ENCODE measurements around the gene CTSK.
"Not testable (repeated sequence)": the region's sequence is repeated elsewhere in the genome, so short reads cannot be mapped to it uniquely, and the experiment has no call there.

Gene CTSK

DNA sequence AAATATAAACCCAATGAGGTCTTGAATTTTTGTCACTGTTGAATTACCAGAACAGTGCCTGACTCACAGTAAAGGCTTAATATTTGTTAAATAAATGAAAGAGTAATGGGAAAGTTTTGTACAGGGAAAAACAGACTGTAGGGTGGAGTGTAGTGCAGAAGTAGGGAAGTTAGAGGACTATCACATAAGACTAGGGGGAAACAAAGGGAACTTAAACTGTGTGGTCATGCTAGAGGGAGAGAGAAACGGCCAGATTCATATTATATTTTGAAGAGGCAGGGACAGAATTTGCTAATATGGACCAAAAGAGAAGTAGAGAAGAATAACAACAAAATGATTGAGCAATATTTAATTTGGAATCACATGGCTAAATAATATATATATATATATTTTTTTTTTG is 14.8 kb downstream of the CTSK start:
- H3K4me3 ChIP-seq = no peak overlapping the region
- no peaks in the 10 kb centered on the region for H3K27me3 ChIP-seq (ENCODE audit: low read depth)
- H3K36me3 ChIP-seq (replicated peaks) = no peaks in the 10 kb centered on the region
- in situ Hi-C loops (cut with MboI; ENCODE audit: low sequenced_read_pairs) = no loop called here
- no peak for DNase-seq (ENCODE audit: low spot score in 2 of 2)
- H3K4me1 ChIP-seq = no peaks in the 10 kb centered on the region
- no peaks in the 10 kb centered on the region for H3K9me3 ChIP-seq

DNA sequence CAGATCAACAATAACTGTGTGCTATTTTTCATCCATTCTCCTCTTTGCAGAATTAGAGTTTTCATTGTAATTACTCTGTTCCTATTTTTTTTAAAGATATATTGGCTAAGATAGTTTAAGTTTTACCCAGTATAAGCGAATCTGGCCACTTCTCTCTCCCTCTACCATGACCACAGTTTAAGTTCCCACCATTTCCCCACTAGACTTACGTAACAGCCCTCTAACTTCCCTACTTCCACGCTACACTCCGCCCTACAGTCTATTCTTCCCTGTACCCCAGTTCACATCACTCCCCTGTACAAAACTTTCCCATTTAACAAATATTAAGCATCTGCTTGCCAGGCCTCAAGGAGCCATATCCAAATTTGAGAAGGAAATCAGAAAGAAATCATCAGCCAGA is 16.5 kb downstream of the CTSK start:
- Histone ChIP-seq H3K4me1 (no peaks in the 10 kb centered on the region), H3K27me3 (ENCODE audit: low read depth) (no peaks in the 10 kb centered on the region), H3K9me3 (no peaks in the 10 kb centered on the region), H3K4me3 (no peak overlapping the region), H3K36me3 (replicated peaks) (no peaks in the 10 kb centered on the region)
- in situ Hi-C loops (cut with MboI; ENCODE audit: low sequenced_read_pairs) = no loop called here
- no peak for DNase-seq (ENCODE audit: low spot score in 2 of 2)

DNA sequence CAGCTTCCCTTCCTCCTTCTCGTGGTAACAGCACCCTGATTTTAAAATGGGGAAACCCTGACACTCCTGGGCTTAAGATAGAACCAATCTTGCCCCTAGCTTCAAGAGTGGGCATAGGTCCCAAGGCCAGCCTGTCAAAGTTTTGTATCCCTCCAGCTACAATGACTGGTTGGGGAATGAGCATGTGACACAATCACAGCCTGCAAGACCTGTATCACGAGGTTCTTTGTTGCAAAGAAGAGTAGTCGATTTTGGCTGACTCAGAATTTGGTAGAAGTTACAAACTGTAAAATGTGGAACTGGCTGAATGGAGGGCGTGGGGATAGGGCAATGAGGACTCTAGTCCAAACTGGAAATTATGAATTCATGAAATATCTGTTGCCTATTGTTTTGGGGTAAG is 18.7 kb downstream of the CTSK start:
- Histone ChIP-seq H3K4me1 (no peaks in the 10 kb centered on the region), H3K4me3 (no peak overlapping the region), H3K36me3 (replicated peaks) (no peaks in the 10 kb centered on the region), H3K9me3 (no peaks in the 10 kb centered on the region), H3K27me3 (ENCODE audit: low read depth) (no peaks in the 10 kb centered on the region)
- in situ Hi-C loops (cut with MboI; ENCODE audit: low sequenced_read_pairs) = no loop called here
- DNase-seq (ENCODE audit: low spot score in 2 of 2) = no peak

DNA sequence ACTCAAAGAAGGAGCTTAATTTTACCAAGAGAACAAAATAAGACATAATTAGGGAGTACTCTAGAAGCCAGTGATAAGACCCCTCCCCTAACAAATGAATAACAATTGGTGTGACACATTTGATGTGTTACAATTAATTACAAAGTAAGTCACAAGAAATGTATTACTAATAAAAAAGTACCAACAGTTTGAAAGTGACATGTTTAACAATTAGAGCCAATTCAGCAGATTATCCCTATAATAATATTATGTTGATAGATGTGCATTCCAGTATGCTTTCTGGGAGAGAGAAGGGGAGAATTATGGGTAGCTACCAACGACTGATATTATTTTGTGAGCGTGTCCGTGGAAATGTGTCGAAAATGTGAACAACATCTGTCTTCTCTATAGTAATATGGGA is 19.1 kb downstream of the CTSK start:
- Histone ChIP-seq H3K9me3 (no peaks in the 10 kb centered on the region), H3K4me3 (no peak overlapping the region), H3K36me3 (replicated peaks) (no peaks in the 10 kb centered on the region), H3K27me3 (ENCODE audit: low read depth) (no peaks in the 10 kb centered on the region; the same call in 1 of the 2 replicates), H3K4me1 (no peaks in the 10 kb centered on the region)
- no peak for DNase-seq (ENCODE audit: low spot score in 2 of 2)
- in situ Hi-C loops (cut with MboI; ENCODE audit: low sequenced_read_pairs) = no loop called here

DNA sequence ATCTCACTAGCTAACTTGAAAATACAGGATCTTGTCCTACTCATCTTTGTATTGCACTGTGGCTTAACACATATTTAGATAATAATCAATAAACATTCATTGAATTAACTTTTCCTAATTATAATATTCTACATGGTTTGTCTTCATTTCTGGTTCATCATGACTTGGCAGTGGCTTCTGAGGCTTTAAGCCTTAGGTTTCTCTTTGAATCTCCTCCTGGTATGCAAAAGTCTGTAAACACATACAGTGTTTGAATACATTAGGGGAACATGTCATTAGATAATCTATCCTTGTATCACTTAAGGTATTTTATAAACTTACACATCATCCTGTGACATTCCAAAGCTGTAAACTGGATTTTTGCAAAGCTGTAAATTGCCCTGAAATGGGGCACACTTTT is 20.6 kb downstream of the CTSK start:
- Histone ChIP-seq H3K4me3 (no peak overlapping the region), H3K27me3 (ENCODE audit: low read depth) (no peaks in the 10 kb centered on the region; the same call in 1 of the 2 replicates), H3K36me3 (replicated peaks) (no peaks in the 10 kb centered on the region), H3K4me1 (no peaks in the 10 kb centered on the region), H3K9me3 (no peaks in the 10 kb centered on the region)
- in situ Hi-C loops (cut with MboI; ENCODE audit: low sequenced_read_pairs) = no loop called here
- DNase-seq (ENCODE audit: low spot score in 2 of 2) = no peak

DNA sequence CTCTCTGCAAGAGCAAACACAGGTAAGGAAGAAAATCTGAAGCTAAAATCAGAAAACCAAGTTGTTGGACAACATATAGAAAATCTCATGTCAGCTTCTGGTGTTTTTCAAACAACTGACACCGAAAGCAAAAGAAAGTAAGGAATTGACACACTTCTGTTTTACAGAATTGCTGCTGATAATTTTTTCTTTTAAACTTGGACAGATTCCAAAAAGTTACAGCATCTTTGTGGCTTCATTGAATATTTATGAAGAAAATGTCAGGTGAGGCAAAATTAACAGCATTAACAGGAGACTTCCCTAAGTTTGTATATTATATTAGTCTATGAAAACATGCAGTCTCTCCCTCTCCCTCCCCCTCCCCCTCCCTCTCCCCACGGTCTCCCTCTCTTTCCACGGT is 27.6 kb downstream of the CTSK start:
- in situ Hi-C loops (cut with MboI; ENCODE audit: low sequenced_read_pairs) = no loop called here
- no peaks in the 10 kb centered on the region for H3K9me3 ChIP-seq
- H3K4me1 ChIP-seq = no peaks in the 10 kb centered on the region

DNA sequence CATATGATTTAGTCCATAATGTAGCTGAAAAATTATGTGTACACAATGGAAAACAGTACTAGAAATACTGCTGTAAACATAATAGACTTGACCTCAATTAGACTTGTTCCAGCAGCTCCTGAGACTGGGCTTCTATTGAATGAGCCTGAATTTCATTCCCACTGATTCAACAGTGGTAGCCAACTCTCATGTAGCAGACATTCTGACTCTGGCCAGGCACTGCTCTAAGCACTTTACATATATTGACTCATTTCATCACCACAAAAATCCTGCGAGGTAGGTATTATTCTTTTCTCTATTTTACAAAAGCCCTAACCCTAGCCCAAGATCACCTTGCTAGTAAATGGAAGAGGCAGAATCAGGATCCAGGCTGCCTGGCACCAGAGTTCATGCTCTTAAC is 29.7 kb downstream of the CTSK start:
- Histone ChIP-seq H3K36me3 (replicated peaks) (no peaks in the 10 kb centered on the region), H3K4me1 (no peaks in the 10 kb centered on the region), H3K9me3 (no peaks in the 10 kb centered on the region), H3K27me3 (ENCODE audit: low read depth) (no peaks in the 10 kb centered on the region), H3K4me3 (no peak overlapping the region)
- DNase-seq (ENCODE audit: low spot score in 2 of 2) = no peak
- in situ Hi-C loops (cut with MboI; ENCODE audit: low sequenced_read_pairs) = no loop called here

More for the DNA sequence above, 27.6 kb downstream of the CTSK start:
- Histone ChIP-seq H3K27me3 (ENCODE audit: low read depth) (no peaks in the 10 kb centered on the region; the same call in 1 of the 2 replicates), H3K36me3 (replicated peaks) (no peaks in the 10 kb centered on the region), H3K4me3 (no peak overlapping the region)
- DNase-seq (ENCODE audit: low spot score in 2 of 2) = no peak

DNA sequence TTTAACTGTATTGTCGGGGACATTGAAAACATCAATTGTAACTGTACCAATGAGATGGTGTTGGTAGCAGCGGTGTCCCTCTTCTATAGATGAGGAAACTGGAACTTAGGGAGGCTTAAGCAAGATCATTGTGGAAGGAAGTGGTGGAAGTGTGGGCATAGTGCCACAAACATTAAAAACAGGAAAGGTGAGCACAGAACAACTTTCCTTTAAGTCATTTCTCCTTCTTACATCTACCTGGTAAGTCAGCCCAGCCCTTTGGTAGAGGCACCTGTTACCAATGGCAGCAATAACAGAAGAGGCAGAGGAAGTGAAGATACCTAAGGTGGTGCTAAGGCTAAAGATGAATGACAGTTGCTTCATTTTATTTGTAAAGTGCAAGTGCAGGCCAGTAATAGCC is 30.5 kb downstream of the CTSK start:
- no peak for DNase-seq (ENCODE audit: low spot score in 2 of 2)
- in situ Hi-C loops (cut with MboI; ENCODE audit: low sequenced_read_pairs) = no loop called here
- Histone ChIP-seq H3K9me3 (no peaks in the 10 kb centered on the region), H3K4me1 (no peaks in the 10 kb centered on the region), H3K27me3 (ENCODE audit: low read depth) (no peaks in the 10 kb centered on the region), H3K4me3 (no peak overlapping the region), H3K36me3 (replicated peaks) (no peaks in the 10 kb centered on the region)

DNA sequence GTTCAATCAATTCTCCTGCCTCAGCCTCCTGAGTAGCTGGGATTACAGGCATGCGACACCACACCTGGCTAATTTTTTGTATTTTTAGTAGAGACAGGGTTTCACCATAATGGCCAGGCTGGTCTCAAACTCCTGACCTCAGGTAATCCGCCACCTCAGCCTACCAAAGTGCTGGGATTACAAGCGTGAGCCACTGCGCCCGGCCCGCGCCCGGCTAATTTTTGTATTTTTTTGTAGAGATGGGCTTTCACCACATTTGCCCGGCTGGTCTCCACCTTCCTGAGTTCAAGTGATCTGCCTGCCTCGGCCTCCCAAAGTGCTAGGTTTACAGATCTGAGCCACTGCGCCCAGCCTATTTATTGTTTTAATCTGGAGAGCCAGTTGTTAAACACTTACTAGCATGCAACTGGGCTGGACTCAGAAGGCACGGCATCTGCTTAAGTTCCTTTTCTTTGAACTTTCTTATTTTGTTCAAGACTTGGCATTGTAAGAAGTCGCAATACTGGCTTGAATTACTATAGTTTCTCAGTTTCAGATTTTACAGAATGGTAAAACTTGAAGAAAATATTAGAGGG is 32.0 kb downstream of the CTSK start:
- H3K4me3 ChIP-seq; in situ Hi-C loops (cut with MboI; ENCODE audit: low sequenced_read_pairs): not testable (repeated sequence)

DNA sequence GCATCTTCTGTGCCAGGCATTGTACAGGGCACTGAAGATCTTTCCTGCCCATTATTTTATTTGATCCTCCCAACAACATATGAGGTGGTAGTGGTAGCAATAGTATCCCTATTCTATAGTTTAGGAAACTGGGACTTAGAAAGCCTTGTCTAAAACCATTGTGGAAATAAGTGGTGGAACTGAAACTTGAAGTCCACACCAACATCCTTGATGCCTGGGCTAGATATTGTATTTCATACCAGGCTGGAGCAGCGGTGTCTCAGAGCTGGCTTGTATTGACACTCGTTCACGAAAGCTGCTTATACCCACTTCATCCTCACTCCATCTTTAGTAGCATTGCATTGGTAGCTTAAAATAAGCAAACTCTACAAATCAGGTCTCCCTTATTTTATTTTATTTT is 32.8 kb downstream of the CTSK start:
- in situ Hi-C loops (cut with MboI; ENCODE audit: low sequenced_read_pairs) = no loop called here
- no peaks in the 10 kb centered on the region for H3K9me3 ChIP-seq
- H3K4me1 ChIP-seq = no peaks in the 10 kb centered on the region
- no peak for DNase-seq (ENCODE audit: low spot score in 2 of 2)
- no peak overlapping the region for H3K4me3 ChIP-seq
- no peaks in the 10 kb centered on the region for H3K27me3 ChIP-seq (ENCODE audit: low read depth)
- H3K36me3 ChIP-seq (replicated peaks) = no peaks in the 10 kb centered on the region

More for the DNA sequence above, 32.0 kb downstream of the CTSK start:
- not testable (repeated sequence) for H3K4me1 ChIP-seq; H3K36me3 ChIP-seq (replicated peaks); H3K27me3 ChIP-seq (ENCODE audit: low read depth); H3K9me3 ChIP-seq; DNase-seq (ENCODE audit: low spot score in 2 of 2)

DNA sequence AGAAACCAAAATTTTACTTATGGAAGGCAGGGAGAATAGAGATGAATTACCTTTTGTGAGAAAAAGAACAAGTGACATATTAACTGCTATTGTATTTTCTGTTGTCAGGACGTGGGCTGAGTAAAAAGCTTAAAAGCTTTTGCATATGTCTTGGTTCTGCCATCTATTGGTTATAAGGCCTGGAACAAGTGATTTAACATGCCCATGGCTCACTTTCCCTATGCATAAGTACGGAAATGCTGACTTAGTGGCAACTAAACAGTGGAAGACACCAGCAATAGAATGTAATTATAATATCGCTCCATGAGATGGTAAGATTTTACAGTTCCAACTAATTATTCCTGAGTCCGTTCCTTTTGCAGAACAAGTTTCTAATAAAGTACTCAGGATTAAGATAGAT is 35.7 kb downstream of the CTSK start:
- H3K27me3 ChIP-seq (ENCODE audit: low read depth) = peaks cover 4% of the 10 kb centered on the region; the same call in 1 of the 2 replicates
- no peak overlapping the region for H3K4me3 ChIP-seq
- no peaks in the 10 kb centered on the region for H3K4me1 ChIP-seq
- no peaks in the 10 kb centered on the region for H3K9me3 ChIP-seq
- in situ Hi-C loops (cut with MboI; ENCODE audit: low sequenced_read_pairs) = no loop called here
- no peaks in the 10 kb centered on the region for H3K36me3 ChIP-seq (replicated peaks)
- no peak for DNase-seq (ENCODE audit: low spot score in 2 of 2)

DNA sequence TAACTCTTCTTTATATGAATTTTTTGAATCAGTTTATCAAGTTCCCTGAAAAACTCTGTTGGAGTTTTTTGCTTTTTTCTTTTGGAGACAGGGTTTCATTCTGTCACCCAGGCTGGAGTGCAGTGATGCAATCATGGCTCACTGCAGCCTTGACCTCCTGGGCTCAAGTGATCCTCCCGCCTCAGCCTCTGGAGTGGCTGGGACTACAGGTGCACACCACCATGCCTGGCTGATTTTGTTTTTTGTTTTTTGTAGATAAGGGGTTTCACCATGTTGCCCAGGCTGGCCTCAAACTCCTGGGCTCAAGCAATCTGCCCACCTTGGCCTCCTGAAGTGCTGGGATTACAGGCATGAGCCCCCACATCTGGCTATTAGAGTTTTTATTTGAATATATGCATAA is 40.4 kb downstream of the CTSK start:
- H3K4me1 ChIP-seq; H3K9me3 ChIP-seq; in situ Hi-C loops (cut with MboI; ENCODE audit: low sequenced_read_pairs); H3K36me3 ChIP-seq (replicated peaks); H3K4me3 ChIP-seq; H3K27me3 ChIP-seq (ENCODE audit: low read depth); DNase-seq (ENCODE audit: low spot score in 2 of 2): not testable (repeated sequence)

DNA sequence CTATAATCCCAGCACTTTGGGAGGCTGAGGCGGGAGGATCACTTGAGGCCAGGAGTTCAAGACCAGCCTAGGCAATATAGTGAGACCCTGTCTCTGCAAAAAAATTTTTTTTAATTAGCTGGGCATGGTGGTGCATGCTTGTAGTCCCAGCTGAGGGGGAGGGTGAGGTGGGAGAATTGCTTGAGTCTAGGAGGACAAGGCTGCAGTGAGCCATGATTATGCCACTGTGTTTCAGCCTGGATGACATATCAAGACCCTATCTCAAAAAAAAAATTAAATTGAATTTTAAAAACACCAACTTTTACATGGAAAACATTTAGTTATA is 42.1 kb downstream of the CTSK start:
- H3K36me3 ChIP-seq (replicated peaks); H3K27me3 ChIP-seq (ENCODE audit: low read depth); H3K4me3 ChIP-seq; H3K4me1 ChIP-seq; in situ Hi-C loops (cut with MboI; ENCODE audit: low sequenced_read_pairs); H3K9me3 ChIP-seq; DNase-seq (ENCODE audit: low spot score in 2 of 2): not testable (repeated sequence)

DNA sequence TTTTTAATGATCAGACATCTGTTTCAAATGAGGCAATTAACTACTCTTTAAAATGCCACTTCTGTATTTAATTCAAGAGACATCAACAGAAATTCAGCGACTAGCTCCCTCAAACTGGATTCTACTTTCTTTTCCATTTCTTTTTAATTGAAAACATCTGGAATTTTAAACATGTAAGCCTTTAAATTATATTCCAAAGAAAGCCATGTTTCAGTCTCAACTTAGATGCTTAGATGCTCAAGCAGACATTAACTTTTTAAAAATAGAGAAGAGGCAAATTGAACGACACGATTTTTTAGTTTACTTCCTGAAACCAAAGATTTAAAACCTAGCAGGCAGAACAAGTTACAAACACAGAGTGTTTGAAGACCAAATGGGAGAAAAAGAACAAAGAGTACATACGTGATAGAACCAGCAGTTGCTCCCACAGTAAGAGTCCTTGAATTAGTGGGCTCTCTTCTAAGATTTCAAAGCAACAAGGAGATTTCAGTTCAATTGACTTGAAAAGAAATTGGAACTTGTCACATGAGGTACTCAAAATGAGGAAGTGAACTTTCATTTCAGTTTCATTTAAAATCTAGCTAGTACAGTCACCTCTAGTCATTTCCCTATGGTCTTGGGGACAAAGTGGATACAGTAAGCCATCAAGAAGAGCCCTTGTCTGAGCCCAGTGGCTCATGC is 42.6 kb downstream of the CTSK start, which contains the start of gene CTSS:
Gene CTSS, minus strand, starts transcription at position 483 of the 681 bp plus-strand sequence. CDS start 1,015 bp downstream, outside the sequence.
- in situ Hi-C loops (cut with MboI; ENCODE audit: low sequenced_read_pairs) = no loop called here
- no peak within 1 kb of the TSS for H3K4me3 ChIP-seq
- no peaks in the 10 kb centered on the region for H3K9me3 ChIP-seq
- peaks cover 4% of the 10 kb centered on the region; the same call in 1 of the 2 replicates for H3K27me3 ChIP-seq (ENCODE audit: low read depth)
- DNase-seq (ENCODE audit: low spot score in 2 of 2) = no peak
- H3K36me3 ChIP-seq (replicated peaks) = no peaks in the 10 kb centered on the region
- peaks cover 2% of the 10 kb centered on the region; the same call in 1 of the 2 replicates for H3K4me1 ChIP-seq

All from HAP-1 (cell line).